HG03066 (cell line): ENCODE results near the gene SUN5.
"Not testable (repeated sequence)": the region's sequence is repeated elsewhere in the genome, so short reads cannot be mapped to it uniquely, and the experiment has no call there.

Experiments used
- ATAC-seq: cut with Tn5 transposase; IDR thresholded peaks from one replicate; pipeline ENCODE4 v1.9.1; 2021; ENCODE audit warnings: low read depth; ENCODE audit not compliant: unreplicated experiment

SUN5 gene

DNA sequence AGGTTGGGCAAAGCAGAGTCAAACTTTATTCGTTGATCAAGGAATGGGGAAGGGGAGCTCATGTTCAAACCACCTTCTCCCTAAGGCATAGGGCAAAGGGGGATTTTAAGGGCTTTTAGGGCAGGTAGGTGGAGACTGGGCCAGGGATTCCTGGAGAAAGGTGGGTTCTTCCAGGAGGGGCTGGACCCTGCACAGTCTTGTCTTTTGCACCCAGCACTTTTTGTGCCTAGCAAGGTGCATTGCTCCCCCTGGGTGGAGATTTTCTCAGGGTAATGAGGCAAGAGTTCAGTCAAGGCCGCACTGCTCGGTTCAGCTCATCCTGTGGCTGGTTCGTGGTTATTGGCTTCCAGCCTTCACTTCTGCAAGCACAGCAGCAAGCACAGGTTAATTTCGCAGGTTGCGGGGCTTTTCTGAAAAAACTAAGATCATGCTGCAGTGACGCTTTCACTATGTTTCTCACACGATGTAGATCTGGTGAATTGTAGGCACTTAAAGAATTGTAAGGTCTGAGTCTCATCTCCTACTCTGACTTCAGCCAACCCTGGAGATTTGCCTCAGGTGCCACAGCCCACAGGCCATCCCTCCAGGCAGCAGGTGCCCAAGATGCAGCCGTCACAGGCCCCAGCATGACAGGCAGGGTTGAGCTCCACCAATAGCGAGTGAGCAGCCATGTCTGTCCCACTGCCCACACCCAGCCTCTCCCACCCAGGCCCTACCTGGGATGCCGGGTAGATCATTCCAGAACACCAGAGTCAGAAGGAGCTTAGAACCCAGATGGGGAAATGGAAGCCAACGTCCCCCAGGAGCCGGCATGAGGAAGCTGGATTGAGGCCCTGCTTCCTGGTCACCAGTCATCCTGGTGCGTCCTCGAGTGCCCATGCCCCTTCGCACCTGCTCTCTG, 37.1 kb downstream of the SUN5 start:
- no peak for ATAC-seq

DNA sequence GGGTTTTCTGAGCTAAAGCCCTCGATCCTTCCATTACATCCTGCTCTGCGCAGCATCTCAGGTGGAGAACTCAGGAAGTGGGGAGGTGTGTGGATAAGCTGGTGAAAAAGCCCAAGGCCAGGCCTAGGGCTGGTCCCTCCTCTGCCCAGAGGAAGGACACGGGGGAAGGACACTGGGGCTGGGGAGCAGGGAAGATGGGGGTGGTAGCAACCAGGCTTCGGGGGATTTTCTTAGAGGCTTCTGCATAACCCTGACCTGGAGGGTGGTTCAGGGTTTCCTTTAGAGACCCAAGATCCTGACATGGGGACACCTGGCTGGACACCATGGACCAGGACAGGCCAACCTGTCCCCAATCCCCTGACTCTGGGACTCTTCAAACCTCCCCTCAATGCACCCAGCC, 37.9 kb downstream of the SUN5 start:
- ATAC-seq: no peak

DNA sequence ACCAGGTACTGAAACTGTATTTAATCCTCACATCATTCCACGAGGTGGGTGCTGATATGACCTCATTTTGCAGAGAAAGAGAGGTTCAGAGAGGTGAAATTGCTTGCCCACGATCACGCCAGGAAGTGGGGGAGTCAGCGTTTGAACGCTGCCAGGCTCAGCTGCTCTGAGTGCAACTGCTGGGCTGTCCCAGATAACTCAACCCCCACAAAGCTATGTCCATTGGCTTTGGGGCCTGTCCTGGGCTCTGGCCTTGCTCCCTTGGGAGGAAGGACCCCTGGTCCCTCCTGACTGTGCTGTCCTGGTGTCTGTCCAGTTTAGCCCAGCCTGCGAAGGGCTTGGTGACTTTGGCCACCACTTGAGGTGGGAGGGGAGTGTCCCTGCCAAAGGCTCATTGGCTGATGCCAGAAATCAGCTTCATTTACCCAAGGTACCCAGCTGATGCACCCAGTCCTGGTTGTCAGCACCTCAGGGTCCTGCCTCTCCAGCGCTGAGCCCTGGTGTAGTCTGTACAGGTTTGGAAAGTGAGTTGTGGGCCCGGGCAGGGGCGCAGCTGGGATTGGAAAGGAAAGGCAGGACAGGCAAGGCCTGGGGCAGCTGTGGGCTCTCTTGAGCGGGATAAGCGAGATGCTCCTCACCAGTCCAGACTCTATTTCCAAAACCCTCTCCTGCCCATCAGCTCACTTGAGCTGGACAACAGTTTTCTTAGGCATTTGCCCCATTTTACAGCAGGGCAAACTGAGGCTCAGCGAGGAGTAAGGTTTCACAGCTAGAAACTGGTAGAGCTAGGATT, 38.5 kb downstream of the SUN5 start:
- ATAC-seq: no peak

DNA sequence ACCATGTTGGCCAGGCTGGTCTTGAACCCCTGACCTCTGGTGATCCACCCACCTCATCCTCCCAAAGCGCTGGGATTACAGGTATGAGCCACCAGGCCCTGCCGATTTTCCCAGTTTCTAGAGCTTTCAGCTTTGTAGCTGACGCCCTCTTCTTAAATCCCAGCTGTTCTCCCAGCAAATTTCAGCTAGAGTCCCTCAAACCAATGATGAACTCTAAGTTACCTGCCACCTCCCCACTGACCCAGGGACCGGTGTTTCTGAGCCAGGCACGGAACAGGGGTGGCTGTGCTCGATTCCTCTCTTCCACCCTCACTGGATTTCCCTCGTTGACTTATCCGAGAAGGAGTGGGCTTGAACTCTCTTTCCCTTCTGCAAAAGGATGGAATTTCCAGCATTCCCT, 39.1 kb downstream of the SUN5 start:
- ATAC-seq: no peak

DNA sequence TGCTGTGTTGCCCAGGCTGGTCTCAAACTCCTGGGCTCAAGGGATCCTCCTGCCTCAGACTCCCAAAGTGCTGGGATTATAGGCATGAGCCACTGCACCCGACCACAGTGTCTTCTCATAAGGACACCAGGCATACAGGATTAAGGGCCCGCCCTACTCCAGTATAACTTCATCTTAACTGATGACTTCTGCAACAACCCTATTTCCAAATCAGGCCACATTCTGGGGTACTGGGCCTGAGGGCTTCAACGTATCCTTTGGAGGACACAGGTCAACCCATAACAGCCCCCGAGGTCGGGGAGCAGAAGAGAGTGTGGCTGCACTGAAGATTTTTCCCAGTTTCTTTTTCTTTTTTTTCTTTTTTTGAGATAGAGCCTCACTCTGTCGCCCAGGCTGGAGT, 39.7 kb downstream of the SUN5 start:
- ATAC-seq: no peak

DNA sequence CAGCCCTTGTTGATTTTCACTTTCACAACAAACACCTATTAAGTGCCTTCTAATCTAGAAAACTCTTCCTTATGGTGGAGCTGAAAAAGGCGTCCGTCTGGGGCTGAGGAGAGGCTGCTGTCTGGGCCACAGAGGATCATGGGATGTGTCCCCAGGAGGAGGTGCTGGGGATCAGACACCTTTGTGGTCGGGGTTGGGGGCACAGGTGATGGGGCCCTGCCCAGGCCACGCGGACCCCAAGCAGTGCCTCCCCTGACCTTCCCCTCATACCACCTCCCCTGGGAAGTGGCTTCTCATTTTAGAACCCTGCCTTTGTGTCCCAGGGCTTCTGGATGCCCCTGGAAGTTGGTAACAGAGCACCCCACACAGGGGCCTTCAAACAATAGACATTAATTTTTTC, 41.1 kb downstream of the SUN5 start:
- no peak for ATAC-seq

DNA sequence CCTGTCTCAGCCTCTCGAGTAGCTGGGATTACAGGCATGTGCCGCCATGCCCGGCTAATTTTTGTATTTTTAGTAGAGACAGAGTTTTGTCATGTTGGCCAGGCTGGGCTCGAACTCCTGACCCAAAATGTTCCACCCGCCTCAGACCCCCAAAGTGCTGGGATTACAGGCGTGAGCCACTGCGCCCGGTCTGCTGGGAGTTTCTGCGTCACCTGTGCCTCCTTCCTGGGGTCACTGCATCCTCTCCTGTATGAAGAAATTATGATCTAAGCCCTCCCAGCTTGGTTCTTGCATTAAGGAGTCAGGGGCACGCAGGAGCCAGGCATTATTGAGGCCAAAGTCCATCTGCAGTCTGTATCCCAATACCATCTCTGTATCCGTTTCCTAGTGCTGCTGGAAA, 41.6 kb downstream of the SUN5 start:
- not testable (repeated sequence) for ATAC-seq

DNA sequence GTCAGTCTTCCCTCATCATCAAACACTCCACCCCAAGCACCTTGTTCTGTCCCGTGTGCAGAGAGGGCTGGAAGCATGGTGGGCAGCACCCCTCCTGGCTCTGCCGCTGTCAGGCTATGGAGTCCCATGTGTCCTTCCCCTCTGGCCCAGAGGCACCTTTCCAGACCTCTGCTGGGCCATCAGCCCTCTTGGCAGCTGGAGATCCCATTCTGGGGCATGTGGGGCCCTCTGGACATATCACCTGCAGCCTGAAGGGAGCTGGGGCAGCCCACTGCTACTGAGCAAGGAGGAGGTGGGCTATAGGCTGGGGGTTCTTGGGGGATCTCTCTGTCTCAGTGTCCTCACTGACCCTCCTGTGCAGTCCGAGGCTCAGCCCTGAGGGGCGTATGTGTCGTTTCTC, 42.2 kb downstream of the SUN5 start:
- no peak for ATAC-seq

DNA sequence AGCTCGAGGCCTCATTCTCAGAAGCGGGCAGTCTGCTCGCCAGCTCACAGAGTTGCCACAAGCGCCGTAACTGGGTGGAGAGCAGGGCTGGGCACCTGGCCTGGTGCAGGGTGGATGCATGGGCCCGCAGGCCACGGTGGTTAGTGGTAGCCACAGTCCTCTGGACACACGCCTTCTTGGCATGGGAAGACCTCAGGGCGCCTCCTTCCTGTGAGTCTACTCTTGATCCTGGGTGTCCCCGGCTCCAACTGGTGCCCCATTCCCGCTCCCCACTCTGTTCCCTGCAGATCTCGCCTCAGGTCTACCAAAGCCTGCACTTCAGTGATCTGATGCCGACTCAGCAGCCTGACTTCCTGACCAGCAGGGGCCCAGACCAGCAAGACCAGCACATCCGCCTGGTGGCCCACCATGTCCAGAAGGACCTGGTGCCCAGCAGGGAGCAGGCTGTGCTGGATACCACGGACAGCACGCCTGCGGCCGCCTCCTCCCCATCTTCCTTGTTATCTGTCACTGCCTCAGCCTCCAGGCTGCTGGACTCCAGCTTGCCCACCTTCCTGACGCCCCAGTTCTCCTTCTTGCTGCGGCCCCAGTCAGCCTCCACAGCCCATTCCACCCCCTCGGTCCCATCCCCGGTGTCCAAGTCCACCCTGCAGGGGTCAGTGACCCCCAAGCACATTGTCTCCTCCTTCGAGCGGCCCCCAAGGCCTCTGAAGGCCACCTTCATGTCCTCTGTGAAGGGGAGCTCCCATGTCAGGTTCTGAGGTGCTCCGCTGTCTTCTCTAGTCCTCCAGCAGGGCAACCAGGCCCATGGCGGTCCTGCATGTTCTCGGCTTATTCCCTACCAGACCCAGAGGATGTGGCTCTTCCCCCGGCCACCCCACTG, 43.1 kb downstream of the SUN5 start:
- no peak for ATAC-seq

DNA sequence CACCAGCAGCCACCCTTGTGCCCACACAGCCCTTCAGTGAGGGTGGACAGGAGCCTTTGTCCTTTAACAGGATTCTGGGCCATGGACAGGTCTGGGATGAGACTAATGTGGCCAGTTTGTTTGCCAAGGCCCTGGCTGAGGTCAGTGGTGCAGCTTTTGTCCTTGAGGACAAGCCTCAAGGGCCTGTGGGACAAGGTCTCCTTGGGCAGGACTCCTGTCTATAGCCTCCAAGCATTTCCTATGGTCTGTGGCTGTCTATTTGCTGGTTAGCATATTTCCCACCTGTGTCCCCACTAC, 44.1 kb downstream of the SUN5 start:
- ATAC-seq: no peak

DNA sequence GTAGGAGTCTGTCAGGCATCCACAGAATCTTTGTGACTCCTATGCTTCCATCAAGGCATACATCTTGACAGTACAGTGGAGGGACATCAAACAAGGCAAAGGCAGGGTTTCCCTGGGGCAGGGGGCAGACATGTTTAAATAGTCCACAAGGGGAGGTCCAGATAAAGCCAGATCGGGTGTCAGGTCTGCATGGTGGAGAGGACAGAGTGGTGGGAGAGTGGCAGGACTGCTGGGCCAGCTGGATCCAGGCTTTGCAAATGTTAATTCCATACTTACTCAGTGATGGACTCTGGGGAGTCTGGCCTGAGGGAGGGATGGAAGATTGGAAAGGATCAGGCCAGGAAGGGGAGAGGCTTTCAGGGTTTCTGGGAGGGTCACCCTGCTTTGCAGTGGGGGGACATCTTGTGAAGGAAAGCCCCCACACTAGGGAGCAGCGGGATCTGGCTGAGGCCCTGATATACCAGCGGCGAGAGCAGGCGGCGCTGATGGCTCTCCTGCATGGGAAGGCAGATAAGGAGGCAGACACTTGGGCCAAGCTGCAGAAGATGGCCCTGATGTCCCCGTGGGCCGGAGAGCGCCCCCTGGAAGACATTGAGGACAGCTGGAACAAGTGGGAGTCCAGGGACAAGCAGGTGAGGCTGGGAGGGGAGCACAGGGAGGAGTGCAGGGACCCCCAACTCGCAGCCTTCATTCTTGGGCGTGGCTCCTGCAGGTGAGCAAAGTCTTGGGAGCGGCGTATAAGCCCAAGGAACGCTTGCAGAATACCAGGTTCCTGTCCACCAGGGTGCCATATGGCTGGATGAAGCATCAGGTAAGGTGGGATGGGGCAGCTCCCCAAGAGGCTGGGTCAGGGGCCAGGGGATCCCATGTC, 44.6 kb downstream of the SUN5 start:
- no peak for ATAC-seq

DNA sequence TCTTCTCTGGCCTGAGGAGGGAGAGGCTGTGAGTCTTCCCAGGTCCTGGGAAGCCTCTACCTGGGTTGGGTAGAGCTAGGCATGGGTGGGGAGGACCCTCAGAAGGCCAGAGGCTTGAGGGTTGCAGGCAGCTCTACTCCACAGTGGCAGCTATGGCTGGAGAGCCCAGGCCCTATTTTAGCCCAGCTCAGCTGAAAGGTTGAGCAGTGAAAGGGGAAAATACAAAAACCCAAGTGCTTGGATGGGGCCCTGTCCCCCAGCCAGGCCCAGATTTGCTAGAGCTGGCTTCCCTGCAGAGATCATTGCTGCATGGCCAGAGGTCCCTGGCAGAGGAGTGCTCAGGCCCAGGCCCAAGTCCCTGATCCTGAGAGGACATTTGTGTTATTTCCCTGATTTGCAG, 45.7 kb downstream of the SUN5 start:
- no peak for ATAC-seq

DNA sequence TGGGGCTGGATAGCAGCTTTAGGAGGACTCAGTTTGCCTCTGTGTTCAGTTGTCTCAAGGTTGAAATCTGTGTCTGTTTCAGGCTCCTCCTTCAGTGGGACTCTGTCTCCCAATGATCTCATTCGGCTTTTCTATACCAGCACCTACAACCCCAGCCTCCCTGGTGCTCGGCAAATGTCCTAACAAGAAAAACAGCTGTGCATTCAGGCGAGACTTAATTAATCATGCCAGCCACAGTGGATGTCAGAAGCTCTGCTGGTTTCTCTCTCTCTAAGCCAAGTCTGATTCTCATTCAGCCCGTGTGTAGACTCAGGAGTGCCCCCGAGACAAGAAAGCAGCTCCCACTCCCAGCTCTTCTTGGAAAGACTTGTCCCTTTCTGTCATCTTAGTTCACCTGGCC, 46.8 kb downstream of the SUN5 start:
- no peak for ATAC-seq

DNA sequence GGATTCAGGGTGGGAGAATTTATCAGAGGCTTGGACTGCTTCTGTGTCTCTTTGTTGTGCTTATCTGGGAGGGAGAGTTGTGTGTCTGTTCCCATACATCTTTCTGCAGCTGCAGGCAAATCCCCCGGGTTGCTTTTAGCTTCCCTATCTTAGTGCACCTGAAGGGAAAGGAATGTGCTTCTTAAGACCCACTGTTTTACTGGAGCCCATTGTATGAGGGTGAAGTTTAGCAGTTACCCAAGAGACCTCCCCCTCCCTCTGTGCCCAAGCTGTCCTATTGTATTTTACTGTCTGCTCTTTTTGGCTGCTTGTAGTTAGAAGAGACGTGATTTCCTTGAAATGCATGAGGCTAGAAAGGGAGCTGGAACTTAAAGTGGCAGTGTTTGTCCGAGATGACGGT, 53.7 kb downstream of the SUN5 start:
- not testable (repeated sequence) for ATAC-seq

DNA sequence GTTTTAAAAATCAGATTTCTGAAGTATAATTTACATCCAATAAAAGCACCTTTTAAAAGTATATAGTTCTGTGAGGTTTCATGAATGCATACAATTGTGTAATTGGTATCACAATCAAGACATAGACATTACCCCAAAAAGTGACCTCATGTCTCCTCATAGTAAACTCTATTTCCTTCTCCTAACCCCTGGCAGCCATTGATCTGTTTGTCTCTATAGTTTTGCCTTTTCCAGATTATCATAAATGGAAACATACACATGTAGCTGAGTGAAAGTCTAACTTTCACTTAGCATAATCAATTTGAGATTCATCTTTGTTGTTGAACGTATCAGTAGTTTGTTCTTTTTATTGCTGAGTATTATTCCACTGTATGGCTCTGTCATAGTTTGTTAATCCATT, 57.6 kb downstream of the SUN5 start:
- ATAC-seq: no peak

DNA sequence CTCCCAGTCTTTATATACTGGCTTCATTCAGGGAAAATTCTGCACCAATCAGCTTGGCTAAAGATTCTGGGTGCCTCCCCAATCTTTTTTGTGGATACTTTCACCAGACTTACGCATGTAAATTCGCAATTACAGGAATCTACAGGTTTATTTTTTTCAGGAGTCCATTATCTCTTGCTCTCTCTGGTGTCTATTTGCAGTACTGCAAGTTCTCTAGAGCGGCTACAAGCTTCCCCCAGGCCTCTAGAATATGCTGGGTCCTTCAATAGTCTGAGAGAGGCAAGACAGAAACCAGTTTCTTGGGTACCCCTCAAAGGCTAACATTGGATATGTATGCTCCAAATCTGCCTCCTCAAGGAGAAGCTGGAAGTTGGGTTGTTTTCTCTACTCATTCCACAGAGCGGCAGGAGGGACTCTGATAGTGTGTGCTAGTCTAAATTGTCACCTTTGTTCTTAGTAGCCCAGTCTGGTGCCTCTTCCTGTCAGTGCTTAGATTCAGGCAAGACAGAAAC, 58.5 kb downstream of the SUN5 start:
- no peak for ATAC-seq

DNA sequence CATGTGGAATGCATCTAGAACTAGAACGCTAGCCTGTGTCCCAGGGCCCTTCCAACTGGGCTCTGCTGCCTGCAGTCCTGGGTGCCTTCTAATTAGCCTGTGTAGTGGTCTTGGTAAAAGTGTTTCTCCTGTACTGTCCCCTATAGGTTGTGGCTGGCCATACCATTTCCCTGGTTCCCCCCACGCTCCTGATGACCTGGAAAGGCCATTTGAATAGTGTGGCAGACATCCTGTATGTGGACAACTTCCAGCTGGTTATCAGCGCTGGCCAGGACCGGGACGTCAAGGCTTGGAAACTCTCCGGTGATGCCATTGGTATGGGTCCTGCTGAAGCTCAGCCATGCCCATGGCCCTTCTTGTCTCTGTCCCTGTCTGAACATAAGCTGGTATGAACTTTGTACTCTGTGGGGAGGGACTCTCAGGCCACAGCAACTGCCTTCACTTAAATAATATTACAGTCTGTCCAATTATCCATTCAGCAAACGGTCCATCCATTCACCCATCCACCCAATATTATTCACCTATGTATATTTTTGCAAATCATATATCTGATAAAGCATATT, 60.7 kb downstream of the SUN5 start:
- ATAC-seq: no peak

DNA sequence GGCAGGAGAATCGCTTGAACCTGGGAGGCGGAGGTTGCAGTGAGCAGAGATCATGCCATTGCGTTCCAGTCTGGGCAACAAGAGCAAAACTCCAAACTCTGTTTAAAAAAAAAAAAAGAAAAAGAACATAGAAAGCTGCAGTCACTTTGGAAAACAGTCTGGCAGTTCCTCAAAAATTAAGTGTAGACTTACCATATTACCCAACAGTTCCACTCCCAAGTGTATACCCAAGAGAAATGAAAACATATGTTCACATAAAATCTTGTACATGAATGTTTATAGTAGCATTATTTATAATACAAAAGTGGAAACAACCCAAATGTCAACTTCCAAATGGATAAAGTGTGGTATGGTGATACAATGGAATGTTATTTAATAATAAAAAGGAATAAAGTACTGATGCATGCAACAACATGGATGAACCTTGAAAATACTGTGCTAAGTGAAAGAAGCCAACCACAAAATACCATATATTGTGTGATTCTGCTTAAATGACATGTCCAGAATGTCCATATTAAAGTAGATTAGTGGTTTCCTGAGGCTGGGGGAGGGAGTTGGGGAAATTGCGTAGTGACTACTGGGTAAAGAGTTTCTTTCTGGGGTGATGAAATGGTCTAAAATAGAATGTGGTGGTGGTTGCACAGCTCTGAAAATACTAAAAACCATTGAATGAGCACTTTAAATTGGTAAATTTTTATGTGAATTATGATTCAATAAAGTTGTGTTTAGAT, 62.9 kb downstream of the SUN5 start:
- ATAC-seq: no peak

DNA sequence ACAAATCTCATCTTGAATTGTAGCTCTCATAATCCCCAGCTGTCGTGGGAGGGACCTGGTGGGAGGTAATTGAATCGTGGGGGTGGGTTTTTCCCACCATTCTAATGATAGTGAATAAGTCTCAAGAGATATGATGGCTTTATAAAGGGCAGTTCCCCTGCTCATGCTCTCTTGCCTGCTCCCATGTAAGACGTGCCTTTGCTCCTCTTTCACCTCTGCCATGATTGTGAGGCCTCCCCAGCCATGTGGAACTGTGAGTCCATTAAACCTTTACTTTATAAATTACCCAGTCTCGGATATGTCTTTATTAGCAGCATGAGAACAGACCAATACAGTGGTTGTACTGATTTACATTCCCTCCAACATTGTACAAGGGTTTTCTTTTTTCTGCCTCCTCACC, 69.7 kb downstream of the SUN5 start:
- ATAC-seq: no peak
